Type B pancreatic cell (in vitro differentiated cells): Measurements from ENCODE around the gene HOXC5. TPM values are rescaled to one million over a fixed set of nuclear protein-coding genes. Genes with fewer than 3 reads are reported as not detected.

Experiments
- DNase-seq: peaks from one replicate; pipeline ENCODE4 v3.0.0; 2021; ENCODE audit warnings: mixed read lengths; ENCODE audit not compliant: unreplicated experiment; ENCODE audit errors: extremely low spot score
- H3K27ac Mint-ChIP-seq: 2 replicates; pipeline ENCODE4 v1.8.0; 2021; ENCODE audit warnings: mild to moderate bottlenecking, mixed read lengths
- H3K27me3 Mint-ChIP-seq: 2 replicates; pipeline ENCODE4 v1.8.0; 2021; ENCODE audit warnings: mixed read lengths
- H3K36me3 Mint-ChIP-seq: 2 replicates; pipeline ENCODE4 v1.8.0; 2021; ENCODE audit warnings: mixed read lengths
- H3K4me1 Mint-ChIP-seq: one replicate; pipeline ENCODE4 v1.8.0; 2021; ENCODE audit warnings: mixed read lengths; ENCODE audit not compliant: unreplicated experiment
- H3K4me3 Mint-ChIP-seq: 2 replicates; pipeline ENCODE4 v1.8.0; 2021; ENCODE audit warnings: mild to moderate bottlenecking, mixed read lengths
- H3K9me3 Mint-ChIP-seq: 2 replicates; pipeline ENCODE4 v1.8.0; 2021; ENCODE audit warnings: mixed read lengths
- CTCF ChIP-seq: fragments of 200-600 bp; sonication (generic); conservative IDR thresholded peaks from 2 replicates; pipeline ENCODE4 v1.5.0; 2021; ENCODE audit warnings: antibody characterized with exemption, mild to moderate bottlenecking
- total RNA-seq: library from RNA; stranded (reverse); gene quantifications from 2 replicates; pipeline ENCODE4 v1.2.1, GENCODE V29; 2021; ENCODE audit warnings: low replicate concordance

HOXC5 gene
- total RNA-seq, 1 donor from 2014 or later = 56.9 TPM

GRCh38 chr12:54058128-54058768 is 25.4 kb downstream of the HOXC5 start:
- Mint-ChIP-seq H3K36me3 (peaks cover 29% of the 10 kb centered on the region), H3K27ac (peak overlapping the region; percentile 83), H3K9me3 (no peaks in the 10 kb centered on the region), H3K4me1 (peaks cover 58% of the 10 kb centered on the region), H3K4me3 (peak overlapping the region; percentile 89), H3K27me3 (peaks cover 49% of the 10 kb centered on the region)
- TF ChIP-seq CTCF = no peak
- DNase-seq = no peak

DNA sequence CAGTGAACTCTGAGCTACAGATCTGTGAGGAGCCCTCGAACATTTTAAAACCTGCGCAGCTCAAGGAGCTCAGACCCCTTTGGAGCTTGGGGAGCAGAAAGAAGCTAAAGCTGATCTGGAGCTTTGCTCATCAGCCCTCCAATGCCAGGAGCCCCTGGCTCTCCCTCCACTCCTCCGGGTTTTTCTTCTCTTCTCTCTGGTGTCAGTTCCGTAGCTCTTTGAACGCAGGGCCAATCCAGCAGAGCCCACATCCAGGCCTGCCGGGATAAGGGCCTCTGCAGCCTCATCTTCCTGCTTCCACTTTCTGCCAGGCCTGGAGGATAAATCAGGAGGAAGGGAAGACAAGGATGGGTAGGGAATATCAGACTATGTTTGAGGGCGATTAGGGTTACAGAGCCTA is 26.8 kb downstream of the HOXC5 start:
- H3K27me3 Mint-ChIP-seq = peaks cover 42% of the 10 kb centered on the region
- TF ChIP-seq CTCF = no peak
- peak overlapping the region; percentile 89 for H3K4me3 Mint-ChIP-seq
- peaks cover 65% of the 10 kb centered on the region for H3K4me1 Mint-ChIP-seq
- H3K27ac Mint-ChIP-seq = peak overlapping the region; percentile 83
- no peaks in the 10 kb centered on the region for H3K9me3 Mint-ChIP-seq
- DNase-seq = no peak
- H3K36me3 Mint-ChIP-seq = peaks cover 30% of the 10 kb centered on the region

DNA sequence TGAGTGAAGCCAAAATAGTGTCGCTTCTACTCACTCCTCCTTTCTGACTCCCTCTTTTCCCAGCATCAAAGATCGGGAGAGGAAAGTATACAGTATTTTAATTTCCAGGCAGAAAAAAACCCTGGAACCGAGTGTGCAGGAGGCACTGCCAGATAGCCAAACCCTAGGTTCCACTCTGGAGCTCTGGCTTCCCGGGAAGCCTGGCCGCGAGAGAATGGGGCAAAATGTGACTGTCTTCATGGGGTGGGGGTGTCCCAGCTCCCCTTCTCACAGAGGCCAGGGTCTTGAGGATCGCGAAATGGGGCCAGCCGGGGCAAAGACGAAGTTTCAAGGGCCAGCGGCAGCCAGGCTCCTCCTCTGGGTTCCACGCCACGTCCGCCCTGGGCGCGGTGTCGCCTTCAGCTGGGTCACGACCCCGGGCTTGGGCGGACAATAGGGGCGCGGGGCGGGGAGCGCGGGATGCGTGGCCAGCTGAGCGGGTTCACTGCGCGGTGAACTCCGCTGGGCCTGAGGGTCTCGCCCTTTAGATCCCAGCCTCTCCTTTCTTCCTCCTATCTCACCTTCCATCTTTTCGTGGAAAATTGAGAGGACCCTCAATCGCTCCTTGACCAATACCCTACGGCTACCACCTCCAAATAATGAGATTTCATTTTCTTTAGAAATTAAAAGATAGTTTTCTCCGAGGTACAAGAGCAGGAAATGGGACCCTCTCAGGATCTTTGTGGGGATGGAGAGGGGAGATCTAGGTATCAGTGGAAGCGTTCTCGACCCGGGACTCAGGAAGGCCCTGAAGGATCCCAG is 27.5 kb downstream of the HOXC5 start:
- TF ChIP-seq CTCF = no peak
- Mint-ChIP-seq H3K9me3 (no peaks in the 10 kb centered on the region), H3K36me3 (peaks cover 30% of the 10 kb centered on the region), H3K27ac (peak overlapping the region; percentile 83), H3K4me1 (peaks cover 64% of the 10 kb centered on the region), H3K4me3 (peak overlapping the region; percentile 89), H3K27me3 (peaks cover 40% of the 10 kb centered on the region)
- DNase-seq = no peak

- H3K27me3 Mint-ChIP-seq = peaks cover 35% of the 10 kb centered on the region
- no peak for DNase-seq
- peak overlapping the region; percentile 89 for H3K4me3 Mint-ChIP-seq
Observed at GRCh38 chr12:54060975-54061778, 28.3 kb downstream of the HOXC5 start.

More at GRCh38 chr12:54060975-54061778, 28.3 kb downstream of the HOXC5 start:
- Mint-ChIP-seq H3K36me3 (peaks cover 25% of the 10 kb centered on the region), H3K4me1 (peaks cover 61% of the 10 kb centered on the region), H3K27ac (peak overlapping the region; percentile 72), H3K9me3 (no peaks in the 10 kb centered on the region)
- no peak for TF ChIP-seq CTCF
